K562 (cell line): Measurements from ENCODE around the gene MEIS1. TPM values are rescaled to one million over a fixed set of nuclear protein-coding genes. Genes with fewer than 3 reads are reported as not detected.
A peak's percentile ranks its signal among the peaks of the same experiment; 100 is the strongest.

Experiments
- ATAC-seq: fragments of 200-7000 bp; cut with Tn5 transposase; 3 replicates; pipeline ENCODE4 v1.9.1; 2020; ENCODE audit warnings: moderate library complexity
- BruUV-seq: library from RNA; stranded (reverse); fragments of 400-500 nt; replicated peaks from 2 replicates; lab custom pipeline; 2021; lab: Mats Ljungman, UMichigan
- CTCF ChIA-PET: fragments of 300-600 bp; formaldehyde crosslinking; extraction: SDS; loops from one replicate; lab custom pipeline; 2021; ENCODE audit warnings: low intra/inter-chr PET ratio; lab: Yijun Ruan, JAX
- POLR2A ChIA-PET: fragments of 300-600, 350-650 bp; sonication (Branson Sonifier 250); formaldehyde crosslinking; extraction: SDS; loops from one replicate; lab custom pipeline; 2021; ENCODE audit warnings: antibody characterized with exemption, inconsistent platforms; lab: Yijun Ruan, JAX
- DNase-seq, 4 experiments: peaks; one replicate each; pipeline versions ENCODE4 v3.0.0 to v3.0.0-alpha.2; 2011 to 2018; ENCODE audit warnings: low spot score in 3 of 4, mixed read lengths in 3 of 4; ENCODE audit errors: extremely low read depth in 1 of 4
- FAIRE-seq: peaks from 2 replicates; lab custom pipeline; 2011; peaks lifted over from hg19 to GRCh38; lab: Jason Lieb, UNC
- H2AFZ ChIP-seq: 2 replicates; pipeline ENCODE4 v1.6.0; 2011; ENCODE audit warnings: low read depth, low read length, control low read depth, inconsistent platforms
- H3K27ac ChIP-seq: fragments of 200-600 bp; 3 replicates; pipeline ENCODE4 v1.8.0; 2011; ENCODE audit warnings: low read depth, mild to moderate bottlenecking, control low read depth, inconsistent platforms, low read length, moderate library complexity, mixed read lengths; ENCODE audit errors: extremely low read depth
- H3K27me3 ChIP-seq, 2 experiments: fragments of 300-600 bp in 1 of 2; 2 replicates in 1 of 2; 3 replicates in 1 of 2; pipeline versions ENCODE4 v1.6.0 to v1.8.0; 2011; ENCODE audit warnings: inconsistent platforms in 2 of 2, low read length in 2 of 2, mild to moderate bottlenecking in 1 of 2, mixed read lengths in 1 of 2, moderate library complexity in 1 of 2; ENCODE audit not compliant: control insufficient read depth in 2 of 2, insufficient read depth in 2 of 2
- H3K36me3 ChIP-seq: fragments of 300-600 bp; 3 replicates; pipeline ENCODE4 v1.8.0; 2011; ENCODE audit warnings: mild to moderate bottlenecking, low read length, inconsistent platforms; ENCODE audit not compliant: control insufficient read depth, insufficient read depth
- H3K4me1 ChIP-seq, 2 experiments: fragments of 200-600 bp in 1 of 2; replicated peaks in 1 of 2; 2 replicates in 1 of 2; 3 replicates in 1 of 2; pipeline versions ENCODE4 v1.5.1 to v1.8.0; 2011; ENCODE audit warnings: inconsistent platforms in 2 of 2, low read length in 2 of 2, mild to moderate bottlenecking in 1 of 2, mixed read lengths in 1 of 2, moderate library complexity in 1 of 2; ENCODE audit not compliant: control insufficient read depth in 2 of 2, insufficient read depth in 2 of 2
- H3K4me2 ChIP-seq: 2 replicates; pipeline ENCODE4 v1.6.1; 2011; ENCODE audit warnings: low read length, control low read depth, inconsistent platforms, mixed read lengths; ENCODE audit not compliant: insufficient read depth
- H3K4me3 ChIP-seq: fragments of 200-600 bp; sonication (generic), shearing (Covaris generic); 2 replicates; pipeline ENCODE4 v1.5.1; 2016; ENCODE audit warnings: control low read depth, inconsistent platforms
- H3K79me2 ChIP-seq: fragments of 200-600 bp; 3 replicates; pipeline ENCODE4 v1.8.0; 2011; ENCODE audit warnings: low read length, inconsistent platforms; ENCODE audit not compliant: control insufficient read depth, insufficient read depth
- H3K9ac ChIP-seq, 2 experiments: 2 replicates each; pipeline versions ENCODE4 v1.6.0 to v1.6.1; 2011; ENCODE audit warnings: low read depth in 2 of 2, low read length in 2 of 2, control low read depth in 1 of 2, inconsistent platforms in 1 of 2, mild to moderate bottlenecking in 1 of 2, mixed read lengths in 1 of 2; ENCODE audit not compliant: insufficient read depth in 1 of 2
- H3K9me1 ChIP-seq: one replicate; pipeline ENCODE4 v1.6.0; 2011; ENCODE audit warnings: inconsistent platforms, mild to moderate bottlenecking, low read length, moderate library complexity; ENCODE audit not compliant: control insufficient read depth, insufficient read depth
- H3K9me3 ChIP-seq: replicated peaks from 2 replicates; pipeline ENCODE4 v1.5.1; 2011; ENCODE audit warnings: low read depth, low read length, inconsistent platforms; ENCODE audit not compliant: control insufficient read depth, insufficient read depth
- H4K20me1 ChIP-seq: replicated peaks from 2 replicates; pipeline ENCODE4 v1.6.1; 2011; ENCODE audit warnings: low read length, inconsistent platforms, mixed read lengths; ENCODE audit not compliant: control insufficient read depth, insufficient read depth
- ATF1 ChIP-seq, 2 experiments: fragments of 450-650 bp in 1 of 2; IDR thresholded peaks; 2 replicates each; pipeline ENCODE4 v1.6.1; 2016; ENCODE audit warnings: missing compliant biosample characterization in 1 of 2, missing genetic modification characterization in 1 of 2
- PBX2 ChIP-seq, 2 experiments: IDR thresholded peaks in 1 of 2; conservative IDR thresholded peaks in 1 of 2; 2 replicates each; pipeline ENCODE4 v1.6.1; 2016; ENCODE audit warnings: low read depth in 2 of 2, mild to moderate bottlenecking in 1 of 2, missing compliant biosample characterization in 1 of 2, missing genetic modification characterization in 1 of 2, moderate library complexity in 1 of 2
- PKNOX1 ChIP-seq: fragments of 450-650 bp; IDR thresholded peaks from 2 replicates; pipeline ENCODE4 v1.6.1; 2016
- RFX1 ChIP-seq: fragments of 450-650 bp; IDR thresholded peaks from 2 replicates; pipeline ENCODE4 v1.6.1; 2016; ENCODE audit warnings: mild to moderate bottlenecking, moderate library complexity
- ZNF121 ChIP-seq: sonication (generic); formaldehyde crosslinking; conservative IDR thresholded peaks from 2 replicates; pipeline ENCODE4 v1.8.0; 2022; ENCODE audit warnings: missing genetic modification reagents
- ZNF311 ChIP-seq: fragments of 250-450 bp; sonication (Bioruptor Pico); IDR thresholded peaks from 2 replicates; pipeline ENCODE4 v1.4.0; 2020; ENCODE audit warnings: mild to moderate bottlenecking, moderate library complexity
- WGBS: fragments of 100-300 bp; shearing (Covaris generic); methylation state at CpG from one replicate; pipeline ENCODE4 v1.1.6; 2016; ENCODE audit warnings: low coverage, mixed read lengths; ENCODE audit not compliant: insufficient coverage; ENCODE audit errors: missing lambda C conversion rate; 5-methylcytosine and 5-hydroxymethylcytosine counted together
- in situ Hi-C: fragments of 300-500 bp; cut with MboI; formaldehyde crosslinking; loops from 4 replicates; pipeline ENCODE4 v1.15.0; 2018; ENCODE audit warnings: inconsistent platforms, mixed read lengths
- intact Hi-C: fragments of 100-400 bp; cut with micrococcal nuclease; formaldehyde crosslinking; loops from 2 replicates; pipeline ENCODE4 v1.14.2; 2022
- polyA plus RNA-seq, 8 experiments: library from polyadenylated mRNA; depleted of rRNA in 4 of 8; stranded (reverse) in 5 of 8; unstranded in 3 of 8; fragments of >200 nt; fragmentation: Nextera tagmentation in 2 of 8; fragmentation: Illumina TruSeq in 1 of 8; extraction: Ambion mirVana in 2 of 8; extraction: Trizol in 1 of 8; gene quantifications; 2 replicates each; pipeline versions ENCODE4 v1.2.1 to v1.2.3, GENCODE V29; 2011 to 2014; ENCODE audit warnings: inconsistent platforms in 1 of 8, missing spikeins in 1 of 8
- total RNA-seq, 7 experiments: library from RNA; depleted of rRNA in 6 of 7; stranded (reverse); fragments of >200 nt in 6 of 7; fragmentation: Illumina TruSeq in 2 of 7; extraction: Trizol in 2 of 7; gene quantifications; 2 replicates each; pipeline versions ENCODE4 v1.2.1 to v1.2.3, GENCODE V29; 2011 to 2021; ENCODE audit warnings: low replicate concordance in 1 of 7

Gene MEIS1
- total and polyA plus RNA-seq, 9 of the 15 experiments (the other 6 are each of a cell fraction or from before 2014, with no cell fraction given): 2.3 to 9.0 (median 5.9) TPM

- H3K79me2 ChIP-seq: no peaks in the 10 kb centered on the region
- ChIA-PET CTCF (no interaction called here), POLR2A (interaction anchor here (0.6 to 0.7 kb wide), 2 partner anchors 249 to 713 kb away, joined by 3 read pairs; no protein-coding TSS in a partner anchor)
- no peak for DNase-seq
- no peak overlapping the region for H3K4me2 ChIP-seq
- WGBS: 13% methylated on average over 10 of the region's 10 CpGs
- no peak overlapping the region for H3K4me3 ChIP-seq
- H3K27ac ChIP-seq: no peak overlapping the region
- intact Hi-C loops: loop anchor here (5.0 to 10.0 kb wide), 5 partner anchors 664 to 1454 kb away; no protein-coding TSS in a partner anchor
- FAIRE-seq: no peak
- ATAC-seq: no peak
- BruUV-seq: no TSS peak
- H2AFZ ChIP-seq: no peak overlapping the region
- no peaks in the 10 kb centered on the region for H4K20me1 ChIP-seq
- H3K9me3 ChIP-seq: no peaks in the 10 kb centered on the region
- peaks cover 2 to 30% of the 10 kb centered on the region in 2 experiments; a peak in 4 of 5 replicates for H3K4me1 ChIP-seq
- no peaks in the 10 kb centered on the region for H3K9me1 ChIP-seq
- TF ChIP-seq ZNF311 (CRISPR knock-in tag): no peak
- no peak for TF ChIP-seq RFX1
- no peak for TF ChIP-seq ATF1 (CRISPR knock-in tag; IDR thresholded peaks at IDR 0.05)
- TF ChIP-seq ATF1 (tag; IDR thresholded peaks at IDR 0.05): no peak
- TF ChIP-seq PBX2 (CRISPR knock-in tag; IDR thresholded peaks at IDR 0.05; ENCODE audit: low read depth): no peak
- 0 out of 2 replicates have a peak, but pooled peaks have one; percentile 16 for TF ChIP-seq PBX2 (tag; conservative IDR thresholded peaks at IDR 0.05; ENCODE audit: low read depth)
- TF ChIP-seq ZNF121 (CRISPR knock-in tag): no peak
- TF ChIP-seq PKNOX1: 0 out of 2 replicates have a peak, but pooled peaks have one; percentile 47
- no peak overlapping the region for H3K9ac ChIP-seq
- H3K36me3 ChIP-seq: no peaks in the 10 kb centered on the region
- peaks cover 47 to 51% of the 10 kb centered on the region in 2 experiments for H3K27me3 ChIP-seq
- in situ Hi-C loops: loop anchor here (5.0 kb wide), 1 partner anchor 151 kb away; no protein-coding TSS in a partner anchor
Measured at GRCh38 chr2:66578687-66579106, 143.8 kb downstream of the MEIS1 start.
